Measurements from ENCODE around the gene SRRM3.

Gene SRRM3

GRCh38 chr7:76259124-76260093, 57.7 kb downstream of the SRRM3 start:
- Histone ChIP-seq H3K4me1 (ENCODE audit: insufficient read depth, low read length, severe bottlenecking) (no peaks in the 10 kb centered on the region), H3K36me3 (ENCODE audit: insufficient read depth, low read length) (no peaks in the 10 kb centered on the region), H3K4me2 (ENCODE audit: low read length) (no peak overlapping the region), H2AFZ (ENCODE audit: low read length) (no peak overlapping the region), H3K4me3 (ENCODE audit: low read depth, low read length, poor library complexity, severe bottlenecking) (no peak overlapping the region), H3K27ac (ENCODE audit: low read depth, low read length, poor library complexity, severe bottlenecking) (no peak overlapping the region), H3K27me3 (ENCODE audit: insufficient read depth, low read length) (no peaks in the 10 kb centered on the region; the same call in 1 of the 2 replicates), H3F3A (ENCODE audit: insufficient read depth, low read length) (no peaks in the 10 kb centered on the region), H4K20me1 (ENCODE audit: insufficient read depth, low read length) (no peaks in the 10 kb centered on the region), H3K9me3 (ENCODE audit: low read length) (no peaks in the 10 kb centered on the region), H3K79me2 (ENCODE audit: insufficient read depth, low read length) (no peaks in the 10 kb centered on the region), H3K9ac (ENCODE audit: low read length) (no peak overlapping the region), H3K9me2 (ENCODE audit: low read depth, low read length) (no peaks in the 10 kb centered on the region)
- TF ChIP-seq CTCF (IDR thresholded peaks at IDR 0.05; ENCODE audit: low read length) = no peak
- no peak for TF ChIP-seq EZH2 (IDR thresholded peaks at IDR 0.05; ENCODE audit: borderline replicate concordance, low read length)

GRCh38 chr7:76260171-76260703, 58.5 kb downstream of the SRRM3 start:
- Histone ChIP-seq H3K27me3 (ENCODE audit: insufficient read depth, low read length) (no peaks in the 10 kb centered on the region; the same call in 1 of the 2 replicates), H2AFZ (ENCODE audit: low read length) (no peak overlapping the region), H3K9ac (ENCODE audit: low read length) (no peak overlapping the region), H3K27ac (ENCODE audit: low read depth, low read length, poor library complexity, severe bottlenecking) (no peak overlapping the region), H3K4me2 (ENCODE audit: low read length) (no peak overlapping the region), H3K36me3 (ENCODE audit: insufficient read depth, low read length) (no peaks in the 10 kb centered on the region), H3K79me2 (ENCODE audit: insufficient read depth, low read length) (no peaks in the 10 kb centered on the region), H4K20me1 (ENCODE audit: insufficient read depth, low read length) (no peaks in the 10 kb centered on the region), H3F3A (ENCODE audit: insufficient read depth, low read length) (no peaks in the 10 kb centered on the region), H3K9me2 (ENCODE audit: low read depth, low read length) (no peaks in the 10 kb centered on the region), H3K4me1 (ENCODE audit: insufficient read depth, low read length, severe bottlenecking) (no peaks in the 10 kb centered on the region), H3K9me3 (ENCODE audit: low read length) (no peaks in the 10 kb centered on the region), H3K4me3 (ENCODE audit: low read depth, low read length, poor library complexity, severe bottlenecking) (no peak overlapping the region)
- TF ChIP-seq CTCF (IDR thresholded peaks at IDR 0.05; ENCODE audit: low read length) = no peak
- TF ChIP-seq EZH2 (IDR thresholded peaks at IDR 0.05; ENCODE audit: borderline replicate concordance, low read length) = no peak

GRCh38 chr7:76261329-76261728, 59.6 kb downstream of the SRRM3 start:
- Histone ChIP-seq H3K9ac (ENCODE audit: low read length) (no peak overlapping the region), H3K4me3 (ENCODE audit: low read depth, low read length, poor library complexity, severe bottlenecking) (no peak overlapping the region), H3K4me2 (ENCODE audit: low read length) (no peak overlapping the region), H3K27ac (ENCODE audit: low read depth, low read length, poor library complexity, severe bottlenecking) (no peak overlapping the region), H3K79me2 (ENCODE audit: insufficient read depth, low read length) (no peaks in the 10 kb centered on the region), H3K9me3 (ENCODE audit: low read length) (no peaks in the 10 kb centered on the region), H3K4me1 (ENCODE audit: insufficient read depth, low read length, severe bottlenecking) (no peaks in the 10 kb centered on the region), H3K27me3 (ENCODE audit: insufficient read depth, low read length) (no peaks in the 10 kb centered on the region), H3K9me2 (ENCODE audit: low read depth, low read length) (no peaks in the 10 kb centered on the region), H2AFZ (ENCODE audit: low read length) (no peak overlapping the region), H4K20me1 (ENCODE audit: insufficient read depth, low read length) (no peaks in the 10 kb centered on the region), H3K36me3 (ENCODE audit: insufficient read depth, low read length) (no peaks in the 10 kb centered on the region), H3F3A (ENCODE audit: insufficient read depth, low read length) (no peaks in the 10 kb centered on the region)
- no peak for TF ChIP-seq CTCF (IDR thresholded peaks at IDR 0.05; ENCODE audit: low read length)
- TF ChIP-seq EZH2 (IDR thresholded peaks at IDR 0.05; ENCODE audit: borderline replicate concordance, low read length) = no peak

All from OCI-LY1 (cell line).